ENCODE data around the gene ZNF358. TPM values are rescaled to one million over a fixed set of nuclear protein-coding genes. Genes with fewer than 3 reads are reported as not detected.

ZNF358 gene
- total and polyA plus RNA-seq, 2 of the 13 experiments (the other 11 are each of a cell fraction or from before 2014, with no cell fraction given): 9.1 to 37.0 TPM

GRCh38 chr19:7535047-7535997 is 19.4 kb downstream of the ZNF358 start, which contains the start of gene PNPLA6 (continued):
- no peak for TF ChIP-seq ZNF609 (CRISPR knock-in tag; IDR thresholded peaks at IDR 0.05; ENCODE audit: borderline replicate concordance)
- no peak for TF ChIP-seq CC2D1A (CRISPR knock-in tag; IDR thresholded peaks at IDR 0.05)
- TF ChIP-seq ZNF792 (CRISPR knock-in tag; IDR thresholded peaks at IDR 0.05): 0 out of 2 replicates have a peak, but pooled peaks have one; percentile 33
- TF ChIP-seq THAP9 (CRISPR knock-in tag; IDR thresholded peaks at IDR 0.05; ENCODE audit: borderline replicate concordance): peak; percentile 65; the same call in 1 of the 2 replicates
- no peak for TF ChIP-seq TCF12 (IDR thresholded peaks at IDR 0.05)
- TF ChIP-seq TCF12 (CRISPR knock-in tag; IDR thresholded peaks at IDR 0.05): 0 out of 2 replicates have a peak, but pooled peaks have one; percentile 10
- TF ChIP-seq ZBTB3 (CRISPR knock-in tag; IDR thresholded peaks at IDR 0.05; ENCODE audit: borderline replicate concordance, low read depth): no peak
- no peak for TF ChIP-seq NFIB (CRISPR knock-in tag; IDR thresholded peaks at IDR 0.05; ENCODE audit: borderline replicate concordance)
- TF ChIP-seq ZNF343 (CRISPR knock-in tag; IDR thresholded peaks at IDR 0.05): no peak
- TF ChIP-seq ZNF777 (CRISPR knock-in tag; IDR thresholded peaks at IDR 0.05): peak; percentile 75
- peak; percentile 90 for TF ChIP-seq ZSCAN25 (CRISPR knock-in tag; IDR thresholded peaks at IDR 0.05)
- no peak for TF ChIP-seq RORA (CRISPR knock-in tag; IDR thresholded peaks at IDR 0.05)
- no peak for TF ChIP-seq ZNF766 (CRISPR knock-in tag; IDR thresholded peaks at IDR 0.05; ENCODE audit: borderline replicate concordance)
- TF ChIP-seq TBX3 (IDR thresholded peaks at IDR 0.05; ENCODE audit: borderline replicate concordance): no peak
- TF ChIP-seq ZSCAN30 (CRISPR knock-in tag; IDR thresholded peaks at IDR 0.05): no peak
- TF ChIP-seq ZFYVE20 (CRISPR knock-in tag; IDR thresholded peaks at IDR 0.05; ENCODE audit: borderline replicate concordance, low read depth): no peak
- TF ChIP-seq ZNF282 (IDR thresholded peaks at IDR 0.05; ENCODE audit: partially characterized antibody): no peak
- no peak for TF ChIP-seq LCORL (IDR thresholded peaks at IDR 0.05)
- TF ChIP-seq LCORL (CRISPR knock-in tag; IDR thresholded peaks at IDR 0.05): peak; percentile 60; the same call in 1 of the 2 replicates
- TF ChIP-seq ZNF512 (CRISPR knock-in tag; IDR thresholded peaks at IDR 0.05): no peak
- peak; percentile 54 for TF ChIP-seq POLR2G (IDR thresholded peaks at IDR 0.05; ENCODE audit: low read depth, low read length)

Measured in HepG2 (cell line).